Measurements from ENCODE around the gene GRID2.
"Not testable (repeated sequence)": the region's sequence is repeated elsewhere in the genome, so short reads cannot be mapped to it uniquely, and the experiment has no call there.

GRID2 gene

GRCh38 chr4:92438722-92439121 lies 135.0 kb downstream of the GRID2 start:
- DNase-seq (ENCODE audit: low read depth): not testable (repeated sequence)

GRCh38 chr4:92442131-92442530 lies 138.4 kb downstream of the GRID2 start:
- not testable (repeated sequence) for DNase-seq (ENCODE audit: low read depth)

- not testable (repeated sequence) for DNase-seq (ENCODE audit: low read depth)
Measured at GRCh38 chr4:92444143-92444843, 140.5 kb downstream of the GRID2 start.

GRCh38 chr4:92445127-92445526 lies 141.4 kb downstream of the GRID2 start:
- DNase-seq (ENCODE audit: low read depth): no peak

- DNase-seq (ENCODE audit: low read depth): no peak
Measured at GRCh38 chr4:92447255-92447905, 143.6 kb downstream of the GRID2 start.

- DNase-seq (ENCODE audit: low read depth): not testable (repeated sequence)
Measured at GRCh38 chr4:92448176-92448575, 144.4 kb downstream of the GRID2 start.

GRCh38 chr4:92450694-92451093 lies 146.9 kb downstream of the GRID2 start:
- DNase-seq (ENCODE audit: low read depth): no peak

GRCh38 chr4:92451782-92452181 lies 148.0 kb downstream of the GRID2 start:
- DNase-seq (ENCODE audit: low read depth): no peak

- DNase-seq (ENCODE audit: low read depth): not testable (repeated sequence)
Measured at GRCh38 chr4:92452383-92452782, 148.6 kb downstream of the GRID2 start.

- no peak for DNase-seq (ENCODE audit: low read depth)
Measured at GRCh38 chr4:92455329-92455839, 151.6 kb downstream of the GRID2 start.

GRCh38 chr4:92455951-92456350 lies 152.2 kb downstream of the GRID2 start:
- no peak for DNase-seq (ENCODE audit: low read depth)

GRCh38 chr4:92461732-92462131 lies 158.0 kb downstream of the GRID2 start:
- DNase-seq (ENCODE audit: low read depth): no peak

GRCh38 chr4:92477298-92477697 lies 173.5 kb downstream of the GRID2 start:
- no peak for DNase-seq (ENCODE audit: low read depth)

GRCh38 chr4:92483341-92483740 lies 179.6 kb downstream of the GRID2 start:
- DNase-seq (ENCODE audit: low read depth): no peak

GRCh38 chr4:92488496-92488895 lies 184.7 kb downstream of the GRID2 start:
- DNase-seq (ENCODE audit: low read depth): no peak

- no peak for DNase-seq (ENCODE audit: low read depth)
Measured at GRCh38 chr4:92497141-92497540, 193.4 kb downstream of the GRID2 start.

- no peak for DNase-seq (ENCODE audit: low read depth)
Measured at GRCh38 chr4:92501456-92501855, 197.7 kb downstream of the GRID2 start.

GRCh38 chr4:92506933-92507332 lies 203.2 kb downstream of the GRID2 start:
- no peak for DNase-seq (ENCODE audit: low read depth)

GRCh38 chr4:92514627-92515026 lies 210.9 kb downstream of the GRID2 start:
- no peak for DNase-seq (ENCODE audit: low read depth)

GRCh38 chr4:92516450-92516849 lies 212.7 kb downstream of the GRID2 start:
- DNase-seq (ENCODE audit: low read depth): no peak

- DNase-seq (ENCODE audit: low read depth): no peak
Measured at GRCh38 chr4:92519727-92520126, 216.0 kb downstream of the GRID2 start.

GRCh38 chr4:92520563-92520962 lies 216.8 kb downstream of the GRID2 start:
- no peak for DNase-seq (ENCODE audit: low read depth)

- DNase-seq (ENCODE audit: low read depth): no peak
Measured at GRCh38 chr4:92521941-92522340, 218.2 kb downstream of the GRID2 start.

GRCh38 chr4:92522356-92522755 lies 218.6 kb downstream of the GRID2 start:
- DNase-seq (ENCODE audit: low read depth): no peak

All from activated T-helper 1 cell treated with Interleukin-2 at 50 U/mL for 16 hours (primary cell).